K562 (cell line): ENCODE results near the gene MALAT1. TPM values are rescaled to one million over a fixed set of nuclear protein-coding genes. Genes with fewer than 3 reads are reported as not detected.

Experiments
- MECOM ChIP-seq: fragments of 250-450 bp; sonication (Bioruptor Pico); IDR thresholded peaks from 2 replicates; pipeline ENCODE4 v1.8.0; 2022; ENCODE audit warnings: inconsistent platforms
- STAT5A ChIP-seq: IDR thresholded peaks from 2 replicates; pipeline ENCODE4 v1.6.1; 2012; ENCODE audit warnings: low read length, inconsistent platforms, borderline replicate concordance
- TAF1 ChIP-seq: IDR thresholded peaks from 2 replicates; pipeline ENCODE4 v1.6.1; 2011; ENCODE audit warnings: mild to moderate bottlenecking, low read length, moderate library complexity; ENCODE audit not compliant: insufficient read depth, control insufficient read depth, severe bottlenecking; ENCODE audit errors: extremely low read depth
- ZNF644 ChIP-seq: fragments of 200-800 bp; sonication (Bioruptor generic); IDR thresholded peaks from 2 replicates; pipeline ENCODE4 v1.6.1; 2016; ENCODE audit warnings: low read depth, missing genetic modification characterization, missing compliant biosample characterization
- polyA plus RNA-seq, 8 experiments: library from polyadenylated mRNA; depleted of rRNA in 4 of 8; stranded (reverse) in 5 of 8; unstranded in 3 of 8; fragments of >200 nt; fragmentation: Nextera tagmentation in 2 of 8; fragmentation: Illumina TruSeq in 1 of 8; extraction: Ambion mirVana in 2 of 8; extraction: Trizol in 1 of 8; gene quantifications; 2 replicates each; pipeline versions ENCODE4 v1.2.1 to v1.2.3, GENCODE V29; 2011 to 2014; ENCODE audit warnings: inconsistent platforms in 1 of 8, missing spikeins in 1 of 8
- total RNA-seq, 7 experiments: library from RNA; depleted of rRNA in 6 of 7; stranded (reverse); fragments of >200 nt in 6 of 7; fragmentation: Illumina TruSeq in 2 of 7; extraction: Trizol in 2 of 7; gene quantifications; 2 replicates each; pipeline versions ENCODE4 v1.2.1 to v1.2.3, GENCODE V29; 2011 to 2021; ENCODE audit warnings: low replicate concordance in 1 of 7
- TF ChIP-seq, protein P1 (sequence below): fragments of 200-800 bp; sonication (Bioruptor generic); IDR thresholded peaks from 2 replicates; pipeline ENCODE4 v1.6.1; 2016; ENCODE audit warnings: missing genetic modification characterization, missing compliant biosample characterization
- TF ChIP-seq, protein P2 (sequence below): sonication (generic); formaldehyde crosslinking; IDR thresholded peaks from 2 replicates; pipeline ENCODE4 v1.8.1; 2023; ENCODE audit warnings: mild to moderate bottlenecking, missing genetic modification reagents, moderate library complexity
- TF ChIP-seq, protein P3 (sequence below): fragments of 250-450 bp; sonication (Bioruptor Pico); IDR thresholded peaks from 2 replicates; pipeline ENCODE4 v1.9.0; 2021; ENCODE audit warnings: mild to moderate bottlenecking, inconsistent platforms

MALAT1 gene
- total and polyA plus RNA-seq, 9 of the 15 experiments (the other 6 are each of a cell fraction or from before 2014, with no cell fraction given): 363 to 8,715 (median 2,351) TPM

DNA sequence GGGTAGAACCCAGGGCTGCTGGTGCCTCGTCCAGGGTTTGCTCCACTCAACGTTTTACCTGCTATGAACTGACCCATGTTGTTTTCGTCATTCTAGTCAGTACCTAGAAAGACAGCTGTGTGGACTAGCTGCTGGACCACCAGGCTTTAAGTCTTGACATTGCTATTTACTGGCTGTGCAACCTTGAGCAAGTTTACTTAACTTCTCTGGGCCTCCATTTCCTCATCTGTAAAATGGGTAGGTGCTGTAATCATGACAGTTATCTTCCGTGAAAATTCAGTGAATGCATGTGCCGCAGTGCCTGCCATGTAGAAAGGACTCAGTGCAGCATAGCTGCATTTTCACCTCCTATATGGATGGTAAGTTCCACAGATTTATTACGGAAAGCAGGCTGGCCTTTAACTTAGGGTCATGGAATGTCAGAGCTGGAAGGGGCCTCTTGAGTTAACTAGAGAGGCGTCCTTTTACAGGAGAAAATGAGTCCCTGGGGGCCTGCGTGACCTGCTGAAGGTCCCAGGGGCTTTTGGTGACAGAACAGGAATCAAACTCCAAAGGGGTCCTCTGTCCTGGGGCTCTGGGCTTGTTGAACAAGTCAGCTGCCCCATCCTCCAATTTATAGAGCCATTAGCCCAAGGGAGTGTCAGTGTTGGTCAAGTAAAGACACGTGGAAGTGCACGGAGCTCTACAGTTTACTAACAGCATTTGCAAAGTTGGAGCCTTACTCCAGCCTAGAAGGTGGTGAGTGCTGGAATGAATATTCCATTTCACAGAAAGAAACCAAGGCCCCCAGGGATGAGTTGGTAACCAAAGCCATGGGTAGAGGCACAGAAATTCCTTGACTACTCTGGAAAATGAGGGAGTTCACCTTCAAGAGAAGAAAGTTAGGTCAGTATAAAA, 12.0 kb upstream of the MALAT1 start (continued):
- TF ChIP-seq, protein P1, sequence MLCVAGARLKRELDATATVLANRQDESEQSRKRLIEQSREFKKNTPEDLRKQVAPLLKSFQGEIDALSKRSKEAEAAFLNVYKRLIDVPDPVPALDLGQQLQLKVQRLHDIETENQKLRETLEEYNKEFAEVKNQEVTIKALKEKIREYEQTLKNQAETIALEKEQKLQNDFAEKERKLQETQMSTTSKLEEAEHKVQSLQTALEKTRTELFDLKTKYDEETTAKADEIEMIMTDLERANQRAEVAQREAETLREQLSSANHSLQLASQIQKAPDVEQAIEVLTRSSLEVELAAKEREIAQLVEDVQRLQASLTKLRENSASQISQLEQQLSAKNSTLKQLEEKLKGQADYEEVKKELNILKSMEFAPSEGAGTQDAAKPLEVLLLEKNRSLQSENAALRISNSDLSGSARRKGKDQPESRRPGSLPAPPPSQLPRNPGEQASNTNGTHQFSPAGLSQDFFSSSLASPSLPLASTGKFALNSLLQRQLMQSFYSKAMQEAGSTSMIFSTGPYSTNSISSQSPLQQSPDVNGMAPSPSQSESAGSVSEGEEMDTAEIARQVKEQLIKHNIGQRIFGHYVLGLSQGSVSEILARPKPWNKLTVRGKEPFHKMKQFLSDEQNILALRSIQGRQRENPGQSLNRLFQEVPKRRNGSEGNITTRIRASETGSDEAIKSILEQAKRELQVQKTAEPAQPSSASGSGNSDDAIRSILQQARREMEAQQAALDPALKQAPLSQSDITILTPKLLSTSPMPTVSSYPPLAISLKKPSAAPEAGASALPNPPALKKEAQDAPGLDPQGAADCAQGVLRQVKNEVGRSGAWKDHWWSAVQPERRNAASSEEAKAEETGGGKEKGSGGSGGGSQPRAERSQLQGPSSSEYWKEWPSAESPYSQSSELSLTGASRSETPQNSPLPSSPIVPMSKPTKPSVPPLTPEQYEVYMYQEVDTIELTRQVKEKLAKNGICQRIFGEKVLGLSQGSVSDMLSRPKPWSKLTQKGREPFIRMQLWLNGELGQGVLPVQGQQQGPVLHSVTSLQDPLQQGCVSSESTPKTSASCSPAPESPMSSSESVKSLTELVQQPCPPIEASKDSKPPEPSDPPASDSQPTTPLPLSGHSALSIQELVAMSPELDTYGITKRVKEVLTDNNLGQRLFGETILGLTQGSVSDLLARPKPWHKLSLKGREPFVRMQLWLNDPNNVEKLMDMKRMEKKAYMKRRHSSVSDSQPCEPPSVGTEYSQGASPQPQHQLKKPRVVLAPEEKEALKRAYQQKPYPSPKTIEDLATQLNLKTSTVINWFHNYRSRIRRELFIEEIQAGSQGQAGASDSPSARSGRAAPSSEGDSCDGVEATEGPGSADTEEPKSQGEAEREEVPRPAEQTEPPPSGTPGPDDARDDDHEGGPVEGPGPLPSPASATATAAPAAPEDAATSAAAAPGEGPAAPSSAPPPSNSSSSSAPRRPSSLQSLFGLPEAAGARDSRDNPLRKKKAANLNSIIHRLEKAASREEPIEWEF (CRISPR knock-in tag): no peak
- TF ChIP-seq MECOM (CRISPR knock-in tag): no peak
- TF ChIP-seq STAT5A: no peak
- TF ChIP-seq ZNF644 (tag): no peak
- TF ChIP-seq, protein P2, sequence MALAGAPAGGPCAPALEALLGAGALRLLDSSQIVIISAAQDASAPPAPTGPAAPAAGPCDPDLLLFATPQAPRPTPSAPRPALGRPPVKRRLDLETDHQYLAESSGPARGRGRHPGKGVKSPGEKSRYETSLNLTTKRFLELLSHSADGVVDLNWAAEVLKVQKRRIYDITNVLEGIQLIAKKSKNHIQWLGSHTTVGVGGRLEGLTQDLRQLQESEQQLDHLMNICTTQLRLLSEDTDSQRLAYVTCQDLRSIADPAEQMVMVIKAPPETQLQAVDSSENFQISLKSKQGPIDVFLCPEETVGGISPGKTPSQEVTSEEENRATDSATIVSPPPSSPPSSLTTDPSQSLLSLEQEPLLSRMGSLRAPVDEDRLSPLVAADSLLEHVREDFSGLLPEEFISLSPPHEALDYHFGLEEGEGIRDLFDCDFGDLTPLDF (CRISPR knock-in tag): 0 out of 2 replicates have a peak, but pooled peaks have one; percentile 47
- no peak for TF ChIP-seq TAF1
- TF ChIP-seq, protein P3, sequence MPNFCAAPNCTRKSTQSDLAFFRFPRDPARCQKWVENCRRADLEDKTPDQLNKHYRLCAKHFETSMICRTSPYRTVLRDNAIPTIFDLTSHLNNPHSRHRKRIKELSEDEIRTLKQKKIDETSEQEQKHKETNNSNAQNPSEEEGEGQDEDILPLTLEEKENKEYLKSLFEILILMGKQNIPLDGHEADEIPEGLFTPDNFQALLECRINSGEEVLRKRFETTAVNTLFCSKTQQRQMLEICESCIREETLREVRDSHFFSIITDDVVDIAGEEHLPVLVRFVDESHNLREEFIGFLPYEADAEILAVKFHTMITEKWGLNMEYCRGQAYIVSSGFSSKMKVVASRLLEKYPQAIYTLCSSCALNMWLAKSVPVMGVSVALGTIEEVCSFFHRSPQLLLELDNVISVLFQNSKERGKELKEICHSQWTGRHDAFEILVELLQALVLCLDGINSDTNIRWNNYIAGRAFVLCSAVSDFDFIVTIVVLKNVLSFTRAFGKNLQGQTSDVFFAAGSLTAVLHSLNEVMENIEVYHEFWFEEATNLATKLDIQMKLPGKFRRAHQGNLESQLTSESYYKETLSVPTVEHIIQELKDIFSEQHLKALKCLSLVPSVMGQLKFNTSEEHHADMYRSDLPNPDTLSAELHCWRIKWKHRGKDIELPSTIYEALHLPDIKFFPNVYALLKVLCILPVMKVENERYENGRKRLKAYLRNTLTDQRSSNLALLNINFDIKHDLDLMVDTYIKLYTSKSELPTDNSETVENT (CRISPR knock-in tag): no peak
